H9 (cell line): Measurements from ENCODE around the gene TLN1. TPM values are rescaled to one million over a fixed set of nuclear protein-coding genes. Genes with fewer than 3 reads are reported as not detected.

Source experiments
- DNase-seq: peaks from one replicate; pipeline ENCODE4 v3.0.0-alpha.2; 2017
- H2AFZ ChIP-seq: one replicate; pipeline ENCODE4 v1.6.1; 2013; ENCODE audit warnings: mild to moderate bottlenecking, low read length, control low read depth, moderate library complexity
- H2AK5ac ChIP-seq: 2 replicates; pipeline ENCODE4 v1.6.1; 2013; ENCODE audit warnings: low read length, control low read depth, mixed read lengths; ENCODE audit not compliant: insufficient read length
- H2BK120ac ChIP-seq: one replicate; pipeline ENCODE4 v1.6.1; 2013; ENCODE audit warnings: low read depth, mild to moderate bottlenecking, low read length, control low read depth, inconsistent platforms; ENCODE audit not compliant: poor library complexity, severe bottlenecking
- H2BK12ac ChIP-seq: 2 replicates; pipeline ENCODE4 v1.6.1; 2013; ENCODE audit warnings: low read length, control low read depth, mixed read lengths, low read depth; ENCODE audit not compliant: insufficient read length
- H2BK15ac ChIP-seq: 2 replicates; pipeline ENCODE4 v1.6.1; 2013; ENCODE audit warnings: low read depth, low read length, control low read depth
- H2BK20ac ChIP-seq: one replicate; pipeline ENCODE4 v1.6.1; 2013; ENCODE audit warnings: low read depth, mild to moderate bottlenecking, low read length, control low read depth, inconsistent platforms; ENCODE audit not compliant: poor library complexity, severe bottlenecking
- H2BK5ac ChIP-seq: 2 replicates; pipeline ENCODE4 v1.6.1; 2013; ENCODE audit warnings: low read length, control low read depth, mixed read lengths; ENCODE audit not compliant: insufficient read length
- H3K14ac ChIP-seq: 2 replicates; pipeline ENCODE4 v1.6.1; 2013; ENCODE audit warnings: low read length, control low read depth; ENCODE audit not compliant: insufficient read depth
- H3K18ac ChIP-seq: 2 replicates; pipeline ENCODE4 v1.6.1; 2013; ENCODE audit warnings: low read depth, mild to moderate bottlenecking, mixed read lengths, low read length, control low read depth; ENCODE audit not compliant: insufficient read length
- H3K23ac ChIP-seq: 2 replicates; pipeline ENCODE4 v1.6.1; 2013; ENCODE audit warnings: low read length, control low read depth, mixed read lengths, low read depth; ENCODE audit not compliant: insufficient read length
- H3K23me2 ChIP-seq: 2 replicates; pipeline ENCODE4 v1.6.1; 2013; ENCODE audit warnings: low read depth, mild to moderate bottlenecking, mixed read lengths, low read length, control low read depth; ENCODE audit not compliant: insufficient read length, poor library complexity, severe bottlenecking
- H3K27ac ChIP-seq: 2 replicates; pipeline ENCODE4 v1.5.1; 2013; ENCODE audit warnings: low read length, control low read depth, mixed read lengths, low read depth; ENCODE audit not compliant: insufficient read length
- H3K27me3 ChIP-seq: 2 replicates; pipeline ENCODE4 v1.6.1; 2013; ENCODE audit warnings: low read length, control low read depth, inconsistent platforms; ENCODE audit not compliant: insufficient read depth
- H3K4ac ChIP-seq: 2 replicates; pipeline ENCODE4 v1.6.1; 2013; ENCODE audit warnings: low read depth, mild to moderate bottlenecking, control low read depth, inconsistent platforms, low read length, moderate library complexity
- H3K4me1 ChIP-seq: 2 replicates; pipeline ENCODE4 v1.6.1; 2013; ENCODE audit warnings: low read length, control low read depth, inconsistent platforms; ENCODE audit not compliant: insufficient read depth
- H3K4me2 ChIP-seq: 2 replicates; pipeline ENCODE4 v1.6.1; 2013; ENCODE audit warnings: low read length, control low read depth, mixed read lengths; ENCODE audit not compliant: insufficient read length, insufficient read depth
- H3K56ac ChIP-seq: 2 replicates; pipeline ENCODE4 v1.6.1; 2013; ENCODE audit warnings: low read depth, mild to moderate bottlenecking, mixed read lengths, low read length, control low read depth; ENCODE audit not compliant: insufficient read length
- H3K79me1 ChIP-seq: 2 replicates; pipeline ENCODE4 v1.6.1; 2013; ENCODE audit warnings: low read depth, mild to moderate bottlenecking, moderate library complexity, low read length, control low read depth, inconsistent platforms; ENCODE audit not compliant: insufficient read depth, poor library complexity, severe bottlenecking
- H3K79me2 ChIP-seq: 2 replicates; pipeline ENCODE4 v1.6.1; 2013; ENCODE audit warnings: low read length, control low read depth, inconsistent platforms; ENCODE audit not compliant: insufficient read depth
- H3K9ac ChIP-seq: 2 replicates; pipeline ENCODE4 v1.6.1; 2013; ENCODE audit warnings: low read length, control low read depth, mixed read lengths; ENCODE audit not compliant: insufficient read length; ENCODE audit errors: extremely low read depth
- H3K9me3 ChIP-seq: one replicate; pipeline ENCODE4 v1.6.1; 2013; ENCODE audit warnings: low read depth, low read length, inconsistent platforms; ENCODE audit not compliant: control insufficient read depth
- H3T11ph ChIP-seq: one replicate; pipeline ENCODE4 v1.6.1; 2013; ENCODE audit warnings: mild to moderate bottlenecking, low read length, control low read depth, inconsistent platforms
- H4K20me1 ChIP-seq: one replicate; pipeline ENCODE4 v1.6.1; 2013; ENCODE audit not compliant: control insufficient read depth, insufficient read length, insufficient read depth
- H4K5ac ChIP-seq: 2 replicates; pipeline ENCODE4 v1.6.1; 2013; ENCODE audit warnings: low read depth, mild to moderate bottlenecking, mixed read lengths, low read length, control low read depth; ENCODE audit not compliant: insufficient read length
- H4K8ac ChIP-seq: replicated peaks from 2 replicates; pipeline ENCODE4 v1.6.1; 2013; ENCODE audit warnings: low read length, control low read depth, mixed read lengths, low read depth; ENCODE audit not compliant: insufficient read length
- H4K91ac ChIP-seq: 2 replicates; pipeline ENCODE4 v1.6.1; 2013; ENCODE audit warnings: low read depth, mild to moderate bottlenecking, moderate library complexity, mixed read lengths, low read length, control low read depth; ENCODE audit not compliant: insufficient read length
- H3K27ac Mint-ChIP-seq, 3 experiments: 2 replicates in 2 of 3; 3 replicates in 1 of 3; pipeline ENCODE4 v1.8.0; 2020 to 2021; ENCODE audit warnings: mixed read lengths in 3 of 3, mild to moderate bottlenecking in 1 of 3, moderate library complexity in 1 of 3
- H3K27me3 Mint-ChIP-seq: 2 replicates; pipeline ENCODE4 v1.8.0; 2021; ENCODE audit warnings: low read depth, mild to moderate bottlenecking, moderate library complexity, mixed read lengths
- H3K36me3 Mint-ChIP-seq, 3 experiments: 2 replicates in 2 of 3; 3 replicates in 1 of 3; pipeline ENCODE4 v1.8.0; 2020 to 2021; ENCODE audit warnings: low read depth in 3 of 3, mixed read lengths in 3 of 3; ENCODE audit not compliant: insufficient read depth in 1 of 3
- H3K4me1 Mint-ChIP-seq, 2 experiments: 2 replicates each; pipeline ENCODE4 v1.8.0; 2020; ENCODE audit warnings: mixed read lengths in 2 of 2
- H3K4me3 Mint-ChIP-seq, 2 experiments: 2 replicates in 1 of 2; 3 replicates in 1 of 2; pipeline ENCODE4 v1.8.0; 2020 to 2021; ENCODE audit warnings: mild to moderate bottlenecking in 2 of 2, mixed read lengths in 2 of 2, moderate library complexity in 1 of 2
- H3K9me3 Mint-ChIP-seq, 2 experiments: 2 replicates in 1 of 2; 3 replicates in 1 of 2; pipeline ENCODE4 v1.8.0; 2020; ENCODE audit warnings: mild to moderate bottlenecking in 2 of 2, mixed read lengths in 2 of 2, moderate library complexity in 1 of 2
- WGBS: extraction: QIAGEN DNeasy Blood & Tissue Kit; methylation state at CpG from one replicate; pipeline ENCODE4 v1.1.7; 2013; ENCODE audit warnings: missing lambda C conversion rate, low lambda C conversion rate, mixed read lengths; ENCODE audit not compliant: insufficient read length; ENCODE audit errors: extremely low coverage; 5-methylcytosine and 5-hydroxymethylcytosine counted together
- total RNA-seq: library from RNA; stranded (reverse); gene quantifications from 2 replicates; pipeline ENCODE4 v1.2.1, GENCODE V29; 2021
- TF ChIP-seq, protein P1 (sequence below): fragments of 200-600 bp; sonication (generic); conservative IDR thresholded peaks from 3 replicates; pipeline ENCODE4 v1.8.0; 2021; ENCODE audit warnings: antibody characterized with exemption, mild to moderate bottlenecking

TLN1 gene
- total RNA-seq, 1 experiment from 2014 or later = 102 TPM

DNA sequence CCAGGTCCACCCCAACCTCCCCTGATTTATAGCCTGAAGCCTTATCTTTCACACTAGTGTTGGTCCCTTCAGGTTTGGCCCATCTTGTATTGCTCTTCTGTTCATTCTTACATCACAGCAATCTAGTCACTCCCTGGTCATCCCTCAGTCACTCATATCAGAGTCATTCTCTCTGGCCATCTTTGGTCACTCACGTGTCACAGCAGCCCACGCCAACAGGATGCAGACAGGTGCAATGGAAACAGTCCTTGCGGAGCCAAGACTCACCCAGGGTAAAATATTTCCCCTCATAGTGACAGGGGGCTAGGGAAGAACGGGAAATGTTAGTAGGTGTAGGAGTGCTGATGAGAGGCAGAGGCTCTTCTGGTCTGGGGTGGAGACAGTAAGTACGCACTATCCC is 21.5 kb upstream of the TLN1 start:
- DNase-seq = no peak
- H3K18ac ChIP-seq = no peak overlapping the region
- H3K4ac ChIP-seq = no peak overlapping the region
- H3K79me2 ChIP-seq = peaks cover under 1% of the 10 kb centered on the region; the same call in 1 of the 2 replicates
- H3K9ac ChIP-seq = no peak overlapping the region
- Mint-ChIP-seq H3K4me3 (no peak overlapping the region), H3K27ac (no peak overlapping the region), H3K27me3 (no peaks in the 10 kb centered on the region), H3K36me3 (peaks cover 19 to 37% (median 36%) of the 10 kb centered on the region in 3 experiments; a peak in 6 of 7 replicates), H3K4me1 (peaks cover 18 to 19% of the 10 kb centered on the region in 2 experiments), H3K9me3 (no peaks in the 10 kb centered on the region)
- no peak overlapping the region for H3K4me2 ChIP-seq
- peaks cover 5% of the 10 kb centered on the region for H3K79me1 ChIP-seq
- no peak overlapping the region for H2AK5ac ChIP-seq
- H4K8ac ChIP-seq = no peak overlapping the region
- no peak overlapping the region for H3K27ac ChIP-seq
- TF ChIP-seq, protein P1, sequence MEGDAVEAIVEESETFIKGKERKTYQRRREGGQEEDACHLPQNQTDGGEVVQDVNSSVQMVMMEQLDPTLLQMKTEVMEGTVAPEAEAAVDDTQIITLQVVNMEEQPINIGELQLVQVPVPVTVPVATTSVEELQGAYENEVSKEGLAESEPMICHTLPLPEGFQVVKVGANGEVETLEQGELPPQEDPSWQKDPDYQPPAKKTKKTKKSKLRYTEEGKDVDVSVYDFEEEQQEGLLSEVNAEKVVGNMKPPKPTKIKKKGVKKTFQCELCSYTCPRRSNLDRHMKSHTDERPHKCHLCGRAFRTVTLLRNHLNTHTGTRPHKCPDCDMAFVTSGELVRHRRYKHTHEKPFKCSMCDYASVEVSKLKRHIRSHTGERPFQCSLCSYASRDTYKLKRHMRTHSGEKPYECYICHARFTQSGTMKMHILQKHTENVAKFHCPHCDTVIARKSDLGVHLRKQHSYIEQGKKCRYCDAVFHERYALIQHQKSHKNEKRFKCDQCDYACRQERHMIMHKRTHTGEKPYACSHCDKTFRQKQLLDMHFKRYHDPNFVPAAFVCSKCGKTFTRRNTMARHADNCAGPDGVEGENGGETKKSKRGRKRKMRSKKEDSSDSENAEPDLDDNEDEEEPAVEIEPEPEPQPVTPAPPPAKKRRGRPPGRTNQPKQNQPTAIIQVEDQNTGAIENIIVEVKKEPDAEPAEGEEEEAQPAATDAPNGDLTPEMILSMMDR = no peak
- no peak overlapping the region for H2BK120ac ChIP-seq
- no peak overlapping the region for H4K5ac ChIP-seq
- no peak overlapping the region for H3K14ac ChIP-seq
- no peaks in the 10 kb centered on the region for H4K20me1 ChIP-seq
- no peak overlapping the region for H4K91ac ChIP-seq
- H3K56ac ChIP-seq = no peak overlapping the region
- no CpG with 5 or more reads among the region's 5 CpGs for WGBS
- no peak overlapping the region for H2AFZ ChIP-seq
- no peaks in the 10 kb centered on the region for H3K4me1 ChIP-seq
- H3K23me2 ChIP-seq = peaks cover 6% of the 10 kb centered on the region
- H2BK20ac ChIP-seq = no peak overlapping the region
- H2BK15ac ChIP-seq = no peak overlapping the region
- H2BK5ac ChIP-seq = no peak overlapping the region
- no peaks in the 10 kb centered on the region for H3K27me3 ChIP-seq
- H3K9me3 ChIP-seq = no peaks in the 10 kb centered on the region
- no peak overlapping the region for H3K23ac ChIP-seq
- H3T11ph ChIP-seq = no peak overlapping the region
- no peak overlapping the region for H2BK12ac ChIP-seq
